Coronary artery (tissue), 2 donors: ENCODE results near the gene C1orf185.

Experiments
- DNase-seq: peaks from one replicate; pipeline ENCODE4 v3.0.0-alpha.2; 2017; ENCODE audit warnings: low spot score
- H3K27ac ChIP-seq, 2 donors: fragments of 200-600 bp; sonication (generic); one replicate each; pipeline ENCODE4 v1.5.1; 2016 to 2019
- H3K4me3 ChIP-seq: fragments of 200-600 bp; sonication (generic); 2 replicates; pipeline ENCODE4 v1.5.1; 2016; ENCODE audit warnings: mild to moderate bottlenecking, moderate library complexity
- TF ChIP-seq, protein P1 (sequence below): fragments of 200-600 bp; sonication (generic); IDR thresholded peaks from one replicate; pipeline ENCODE4 v1.5.1; 2019; ENCODE audit warnings: antibody characterized with exemption

C1orf185 gene

DNA sequence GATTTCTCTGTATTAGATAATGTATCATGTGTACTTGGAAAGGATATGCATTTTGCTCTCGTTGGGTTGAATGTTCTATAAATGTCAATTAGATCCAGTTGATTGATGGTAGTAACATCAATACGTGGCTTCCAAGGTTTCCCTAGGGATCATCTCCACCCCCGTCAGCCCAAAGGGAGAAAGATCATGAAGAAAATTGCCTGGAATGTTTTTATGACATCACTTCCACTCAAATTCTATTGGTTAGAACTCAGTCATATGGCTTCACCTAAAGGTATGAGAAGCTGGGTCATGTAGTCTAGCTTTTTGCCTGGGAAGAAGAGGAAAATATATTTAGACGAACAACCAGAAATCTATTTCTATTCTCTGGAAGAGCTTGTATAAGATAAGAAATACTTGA is at the start of gene C1orf185:
TSS of gene C1orf185 (plus strand) at position 253 of the 400 bp plus-strand sequence. CDS start at position 259, 6 bp downstream.
- Histone ChIP-seq H3K27ac (no peak within 1 kb of the TSS), H3K4me3 (no peak within 1 kb of the TSS)
- no peak for DNase-seq
- TF ChIP-seq, protein P1, sequence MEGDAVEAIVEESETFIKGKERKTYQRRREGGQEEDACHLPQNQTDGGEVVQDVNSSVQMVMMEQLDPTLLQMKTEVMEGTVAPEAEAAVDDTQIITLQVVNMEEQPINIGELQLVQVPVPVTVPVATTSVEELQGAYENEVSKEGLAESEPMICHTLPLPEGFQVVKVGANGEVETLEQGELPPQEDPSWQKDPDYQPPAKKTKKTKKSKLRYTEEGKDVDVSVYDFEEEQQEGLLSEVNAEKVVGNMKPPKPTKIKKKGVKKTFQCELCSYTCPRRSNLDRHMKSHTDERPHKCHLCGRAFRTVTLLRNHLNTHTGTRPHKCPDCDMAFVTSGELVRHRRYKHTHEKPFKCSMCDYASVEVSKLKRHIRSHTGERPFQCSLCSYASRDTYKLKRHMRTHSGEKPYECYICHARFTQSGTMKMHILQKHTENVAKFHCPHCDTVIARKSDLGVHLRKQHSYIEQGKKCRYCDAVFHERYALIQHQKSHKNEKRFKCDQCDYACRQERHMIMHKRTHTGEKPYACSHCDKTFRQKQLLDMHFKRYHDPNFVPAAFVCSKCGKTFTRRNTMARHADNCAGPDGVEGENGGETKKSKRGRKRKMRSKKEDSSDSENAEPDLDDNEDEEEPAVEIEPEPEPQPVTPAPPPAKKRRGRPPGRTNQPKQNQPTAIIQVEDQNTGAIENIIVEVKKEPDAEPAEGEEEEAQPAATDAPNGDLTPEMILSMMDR: no peak

DNA sequence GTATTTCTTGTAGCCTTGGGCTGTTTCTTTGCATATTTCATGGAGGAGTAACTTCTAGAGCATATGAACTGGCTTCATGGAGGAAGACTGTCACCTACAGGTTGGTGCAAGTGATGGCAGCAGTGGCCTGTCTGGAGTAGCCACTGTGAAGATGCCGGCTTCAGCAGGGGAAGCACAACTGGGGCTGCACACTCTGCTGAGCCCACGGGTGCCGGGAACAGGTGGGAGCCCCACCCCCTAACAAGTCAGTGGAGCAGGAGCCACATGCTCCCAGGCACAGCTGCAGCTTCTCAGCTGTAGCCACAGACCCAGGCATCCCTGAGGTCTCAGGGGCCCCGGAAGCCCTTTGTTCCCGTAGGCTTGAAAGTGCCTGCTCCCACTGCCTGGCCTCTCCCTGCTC is 43.2 kb upstream of the C1orf185 start:
- no peak for DNase-seq
- TF ChIP-seq, protein P1: no peak
- no peak overlapping the region for H3K4me3 ChIP-seq
- no peak overlapping the region for H3K27ac ChIP-seq

DNA sequence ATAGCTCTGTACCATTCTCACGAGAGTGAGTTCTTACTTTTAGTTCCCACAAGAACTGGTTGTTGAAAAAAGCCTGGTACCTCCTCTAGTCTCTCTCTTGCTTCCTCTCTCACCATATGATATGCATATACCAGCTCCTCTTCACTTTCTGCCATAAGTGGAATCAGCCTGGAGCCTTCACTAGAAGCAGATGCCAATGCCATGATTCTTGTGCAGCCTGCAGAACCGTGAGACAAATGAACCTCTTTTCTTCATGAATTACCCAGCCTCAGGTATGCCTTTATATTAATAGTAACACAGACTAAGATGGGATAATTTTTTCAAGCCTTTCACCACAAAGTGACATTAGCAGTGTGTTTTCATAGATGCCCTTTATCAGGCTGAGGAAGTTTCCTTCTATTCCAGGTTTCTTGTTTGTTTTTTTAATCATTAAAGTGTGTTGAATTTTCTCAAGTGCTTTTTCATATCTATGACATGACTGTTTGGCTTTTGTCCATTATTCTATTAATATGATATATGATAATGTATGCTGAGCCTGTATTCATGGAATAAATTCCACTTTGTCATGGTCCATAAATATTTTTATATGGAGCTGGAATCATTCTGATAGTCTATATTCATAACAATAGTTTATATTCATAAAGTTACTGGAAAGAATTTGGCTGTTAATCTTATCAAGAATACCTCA is 40.7 kb upstream of the C1orf185 start:
- no peak overlapping the region for H3K4me3 ChIP-seq
- H3K27ac ChIP-seq: no peak overlapping the region
- TF ChIP-seq, protein P1: no peak
- no peak for DNase-seq

DNA sequence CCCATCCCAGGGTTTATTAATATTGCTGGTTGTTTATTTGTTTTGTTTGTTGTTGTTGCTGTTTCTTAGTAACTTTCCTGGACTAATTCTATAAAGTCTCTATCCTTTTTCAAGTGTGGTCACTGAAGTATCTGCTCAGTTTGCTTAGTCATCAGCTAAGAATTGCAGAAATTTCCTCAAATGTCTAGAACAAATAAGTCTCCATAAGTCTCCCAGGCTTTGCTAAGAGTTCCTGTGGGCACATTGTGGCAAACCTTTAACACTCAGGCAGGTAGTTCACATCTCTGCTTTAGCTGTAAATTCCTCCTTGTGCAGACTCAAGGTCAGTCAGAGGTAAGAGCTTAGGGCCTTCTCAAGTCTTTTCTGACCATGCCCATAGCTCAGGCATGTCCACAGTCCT is 38.9 kb upstream of the C1orf185 start:
- TF ChIP-seq, protein P1: no peak
- no peak for DNase-seq
- no peak overlapping the region for H3K4me3 ChIP-seq
- H3K27ac ChIP-seq: no peak overlapping the region

DNA sequence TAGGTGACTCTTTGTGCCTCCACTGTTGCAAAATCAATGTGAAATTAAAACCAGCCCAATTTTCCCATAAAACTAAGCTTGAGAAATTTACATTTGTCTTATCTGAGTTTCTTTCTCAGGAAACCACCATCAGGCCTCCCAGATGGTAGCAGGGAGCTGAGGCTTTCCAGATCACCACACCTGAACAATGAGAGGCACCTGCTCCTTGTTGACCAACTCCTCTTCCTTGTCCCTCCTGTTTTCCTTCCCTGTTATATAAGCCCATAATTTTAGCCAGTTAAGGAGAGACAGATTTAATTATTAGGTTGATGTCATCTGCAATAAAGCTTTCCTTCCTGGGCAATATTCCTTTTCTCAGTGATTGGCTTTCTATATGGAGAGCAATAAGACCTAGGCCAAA is 32.0 kb upstream of the C1orf185 start:
- DNase-seq: no peak
- TF ChIP-seq, protein P1: no peak
- Histone ChIP-seq H3K4me3 (no peak overlapping the region), H3K27ac (no peak overlapping the region)

DNA sequence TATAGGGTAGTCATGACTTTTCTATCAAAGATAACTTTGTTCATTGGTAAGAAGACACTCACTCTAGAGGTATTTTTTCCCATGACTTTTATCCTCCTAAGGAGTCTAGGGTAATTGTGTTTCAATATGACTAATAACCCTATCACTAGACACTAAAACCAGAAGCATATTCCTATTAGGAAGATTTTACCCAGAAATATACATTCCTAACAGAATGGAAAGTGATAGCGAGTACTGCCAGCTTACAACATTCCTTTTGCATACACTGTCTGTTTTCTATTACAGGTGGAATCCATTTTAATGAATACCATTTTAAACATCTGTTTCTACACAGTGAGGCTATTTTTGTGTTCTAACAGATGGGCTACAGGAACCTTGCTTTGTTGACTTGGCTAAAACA is 31.4 kb upstream of the C1orf185 start:
- no peak for DNase-seq
- Histone ChIP-seq H3K27ac (no peak overlapping the region), H3K4me3 (no peak overlapping the region)
- TF ChIP-seq, protein P1: no peak

DNA sequence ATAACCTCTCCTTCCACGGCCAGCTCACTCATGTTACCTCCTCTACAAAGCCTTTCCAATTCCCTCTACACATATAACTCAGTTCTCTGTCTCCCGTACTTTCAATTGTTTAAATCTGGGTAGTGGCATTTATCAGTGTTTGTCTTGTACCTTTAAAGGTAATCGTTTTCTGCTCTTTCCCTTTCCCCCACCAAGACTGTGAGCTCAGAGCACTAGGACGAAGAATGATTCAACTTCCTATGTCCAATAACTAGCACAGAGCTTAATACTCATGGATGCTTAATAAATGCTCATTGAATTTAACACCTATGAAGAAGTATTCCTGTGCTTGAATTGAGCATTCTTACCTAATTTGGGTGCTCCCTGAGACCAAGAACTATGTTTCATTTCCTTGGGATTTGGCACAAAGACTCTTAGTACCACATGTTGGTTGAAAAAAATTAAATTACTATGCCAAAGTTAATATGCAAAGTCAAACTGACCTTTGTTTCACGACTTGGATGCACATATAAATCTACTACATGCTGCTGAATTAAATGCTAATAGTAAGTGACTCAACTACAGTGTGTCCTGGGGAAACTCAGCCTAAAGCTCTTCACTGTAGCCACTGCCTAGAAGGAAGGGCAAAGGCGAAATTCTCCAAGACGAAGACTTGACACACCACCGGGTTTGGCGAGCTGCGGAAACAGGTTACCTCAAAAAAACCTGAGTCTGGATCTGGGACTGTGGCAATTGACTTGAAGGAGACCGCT is 30.6 kb upstream of the C1orf185 start:
- no peak for DNase-seq
- no peak overlapping the region for H3K27ac ChIP-seq
- no peak overlapping the region for H3K4me3 ChIP-seq
- TF ChIP-seq, protein P1: no peak
